Loucy (cell line): ENCODE measurements around the gene TEX261.

Source experiments
- H2AFZ ChIP-seq: fragments of 200-600 bp; sonication (generic); 2 replicates; pipeline ENCODE4 v1.6.0; 2016; ENCODE audit warnings: antibody characterized with exemption, mild to moderate bottlenecking, low read length, moderate library complexity
- H3F3A ChIP-seq: fragments of 200-600 bp; 2 replicates; pipeline ENCODE4 v1.6.0; 2016; ENCODE audit warnings: antibody characterized with exemption, low read depth, mild to moderate bottlenecking
- H3K27me3 ChIP-seq: fragments of 200-600 bp; sonication (generic); 2 replicates; pipeline ENCODE4 v1.6.1; 2014; ENCODE audit warnings: low read length, mild to moderate bottlenecking; ENCODE audit not compliant: insufficient read depth, poor library complexity, severe bottlenecking
- H3K36me3 ChIP-seq: fragments of 200-600 bp; sonication (generic); 2 replicates; pipeline ENCODE4 v1.6.1; 2016; ENCODE audit warnings: low read length; ENCODE audit not compliant: insufficient read depth
- H3K4me1 ChIP-seq: fragments of 200-600 bp; sonication (generic); 2 replicates; pipeline ENCODE4 v1.5.1; 2014; ENCODE audit warnings: low read length, mild to moderate bottlenecking; ENCODE audit not compliant: insufficient read depth, poor library complexity, severe bottlenecking
- H3K4me2 ChIP-seq: fragments of 200-600 bp; sonication (generic); 2 replicates; pipeline ENCODE4 v1.6.0; 2014; ENCODE audit warnings: antibody characterized with exemption, low read length, low read depth, mild to moderate bottlenecking; ENCODE audit not compliant: poor library complexity, severe bottlenecking
- H3K4me3 ChIP-seq: fragments of 200-600 bp; sonication (generic); 2 replicates; pipeline ENCODE4 v1.5.1; 2014; ENCODE audit warnings: low read length, mild to moderate bottlenecking, mixed read lengths; ENCODE audit not compliant: poor library complexity, severe bottlenecking
- H3K79me2 ChIP-seq: fragments of 200-600 bp; sonication (generic); 2 replicates; pipeline ENCODE4 v1.6.1; 2014; ENCODE audit warnings: low read length; ENCODE audit not compliant: insufficient read depth
- H3K9ac ChIP-seq: fragments of 200-600 bp; sonication (generic); 2 replicates; pipeline ENCODE4 v1.6.0; 2014; ENCODE audit warnings: mild to moderate bottlenecking, low read depth, low read length, moderate library complexity; ENCODE audit not compliant: poor library complexity, severe bottlenecking
- H3K9me2 ChIP-seq: fragments of 200-600 bp; sonication (generic); replicated peaks from 2 replicates; pipeline ENCODE4 v1.6.1; 2016; ENCODE audit warnings: low read depth, low read length, mixed read lengths
- H3K9me3 ChIP-seq: fragments of 200-600 bp; sonication (generic); 2 replicates; pipeline ENCODE4 v1.6.1; 2014; ENCODE audit warnings: mild to moderate bottlenecking, antibody characterized with exemption, low read length, low read depth; ENCODE audit not compliant: insufficient read depth
- H4K20me1 ChIP-seq: fragments of 200-600 bp; sonication (generic); 2 replicates; pipeline ENCODE4 v1.6.0; 2014; ENCODE audit warnings: antibody characterized with exemption, low read length, mild to moderate bottlenecking; ENCODE audit not compliant: insufficient read depth, poor library complexity, severe bottlenecking
- EZH2phosphoT487 ChIP-seq: fragments of 200-600 bp; IDR thresholded peaks from 2 replicates; pipeline ENCODE4 v1.6.1; 2018; ENCODE audit warnings: antibody characterized with exemption, mild to moderate bottlenecking, moderate library complexity, borderline replicate concordance
- TF ChIP-seq, protein P1 (sequence below): fragments of 200-600 bp; sonication (generic); conservative IDR thresholded peaks from 2 replicates; pipeline ENCODE4 v1.5.1; 2014; ENCODE audit warnings: mild to moderate bottlenecking, antibody characterized with exemption, low read length

The TEX261 gene

DNA sequence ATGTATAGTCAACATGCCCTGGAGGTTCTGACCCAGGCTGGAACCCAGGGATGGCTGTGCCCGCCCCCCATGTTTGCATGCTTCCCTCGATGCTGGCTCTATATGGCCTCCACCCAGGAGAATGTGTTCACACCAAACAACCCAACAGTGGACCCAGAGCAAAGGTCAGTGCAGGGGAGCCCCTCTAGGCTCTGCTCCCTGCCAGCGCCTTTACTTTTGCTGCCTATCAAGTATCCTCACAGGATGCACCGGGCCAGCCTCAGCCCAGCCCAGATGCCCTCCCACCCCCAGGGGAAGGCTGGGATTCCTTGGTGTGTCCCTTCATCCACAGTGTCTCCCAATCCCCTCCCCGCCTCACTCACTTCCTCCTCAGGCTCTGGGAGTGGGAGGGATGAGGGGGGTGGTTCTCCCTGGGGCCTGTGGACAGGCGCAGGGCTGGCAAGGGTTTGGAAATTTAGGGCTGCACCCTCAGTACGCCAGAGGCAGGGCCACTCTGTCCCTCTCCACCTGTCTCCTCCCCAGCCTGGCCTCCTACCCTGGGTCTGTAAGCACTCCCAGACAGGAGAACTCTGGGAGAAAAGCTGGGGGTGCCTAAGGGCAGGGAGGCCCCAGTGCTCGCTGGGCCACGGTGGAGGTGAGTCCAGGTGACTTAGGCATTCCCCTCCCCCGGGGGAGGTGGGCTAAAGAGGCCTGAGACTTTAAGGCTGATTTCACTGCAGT is 56.6 kb downstream of the TEX261 start:
- Histone ChIP-seq H3K4me3 (no peak overlapping the region), H3K9me3 (no peaks in the 10 kb centered on the region), H2AFZ (no peak overlapping the region), H3K9me2 (no peaks in the 10 kb centered on the region), H3K4me1 (no peaks in the 10 kb centered on the region), H4K20me1 (no peaks in the 10 kb centered on the region), H3K27me3 (no peaks in the 10 kb centered on the region), H3K36me3 (no peaks in the 10 kb centered on the region), H3F3A (no peaks in the 10 kb centered on the region), H3K9ac (no peak overlapping the region), H3K4me2 (no peak overlapping the region), H3K79me2 (no peaks in the 10 kb centered on the region)
- TF ChIP-seq EZH2phosphoT487 = no peak

DNA sequence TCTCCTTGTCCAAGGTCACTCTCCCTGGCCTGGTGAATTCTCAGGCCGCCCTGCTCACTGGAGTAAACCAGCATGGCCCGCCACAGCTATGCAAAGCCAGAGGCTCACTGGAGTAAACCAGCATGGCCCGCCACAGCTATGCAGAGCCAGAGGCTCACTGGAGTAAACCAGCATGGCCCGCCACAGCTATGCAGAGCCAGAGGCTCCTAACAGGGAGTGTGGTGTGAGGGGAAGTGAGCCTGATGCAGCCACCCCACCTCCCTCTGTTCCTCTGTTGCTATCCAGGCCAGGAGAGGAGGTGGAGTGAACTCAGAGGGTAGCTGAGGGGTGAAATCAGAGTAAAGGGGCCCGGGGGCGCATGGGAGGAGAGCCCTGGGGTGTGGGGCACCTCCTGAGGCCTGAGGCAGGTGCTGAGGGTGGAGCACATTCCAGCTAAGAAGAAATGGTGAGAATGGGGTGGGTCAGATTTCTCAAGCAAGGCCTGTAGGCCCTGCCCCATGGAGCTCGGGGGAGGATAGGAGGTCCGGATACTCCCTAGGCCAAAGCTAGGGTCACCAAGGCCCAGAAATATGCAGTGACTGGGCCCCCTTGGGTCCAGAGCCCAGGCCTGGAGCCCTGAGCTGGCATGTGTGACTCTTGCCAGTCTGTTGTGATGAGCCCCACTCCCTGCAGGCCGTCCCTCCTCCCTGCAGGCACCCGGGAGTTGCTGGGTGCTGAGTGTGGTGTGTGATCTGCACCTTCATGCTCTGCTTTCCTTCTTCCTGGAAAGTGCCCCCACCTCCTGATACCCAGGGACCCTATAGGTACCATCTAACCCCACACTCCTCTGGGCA is 57.5 kb downstream of the TEX261 start:
- no peaks in the 10 kb centered on the region for H3K4me1 ChIP-seq
- H4K20me1 ChIP-seq = no peaks in the 10 kb centered on the region
- no peak overlapping the region for H3K4me2 ChIP-seq
- H2AFZ ChIP-seq = no peak overlapping the region
- H3F3A ChIP-seq = no peaks in the 10 kb centered on the region
- H3K9me2 ChIP-seq = no peaks in the 10 kb centered on the region
- H3K9ac ChIP-seq = no peak overlapping the region
- H3K27me3 ChIP-seq = no peaks in the 10 kb centered on the region
- no peaks in the 10 kb centered on the region for H3K79me2 ChIP-seq
- H3K4me3 ChIP-seq = no peak overlapping the region
- no peak for TF ChIP-seq EZH2phosphoT487
- TF ChIP-seq, protein P1, sequence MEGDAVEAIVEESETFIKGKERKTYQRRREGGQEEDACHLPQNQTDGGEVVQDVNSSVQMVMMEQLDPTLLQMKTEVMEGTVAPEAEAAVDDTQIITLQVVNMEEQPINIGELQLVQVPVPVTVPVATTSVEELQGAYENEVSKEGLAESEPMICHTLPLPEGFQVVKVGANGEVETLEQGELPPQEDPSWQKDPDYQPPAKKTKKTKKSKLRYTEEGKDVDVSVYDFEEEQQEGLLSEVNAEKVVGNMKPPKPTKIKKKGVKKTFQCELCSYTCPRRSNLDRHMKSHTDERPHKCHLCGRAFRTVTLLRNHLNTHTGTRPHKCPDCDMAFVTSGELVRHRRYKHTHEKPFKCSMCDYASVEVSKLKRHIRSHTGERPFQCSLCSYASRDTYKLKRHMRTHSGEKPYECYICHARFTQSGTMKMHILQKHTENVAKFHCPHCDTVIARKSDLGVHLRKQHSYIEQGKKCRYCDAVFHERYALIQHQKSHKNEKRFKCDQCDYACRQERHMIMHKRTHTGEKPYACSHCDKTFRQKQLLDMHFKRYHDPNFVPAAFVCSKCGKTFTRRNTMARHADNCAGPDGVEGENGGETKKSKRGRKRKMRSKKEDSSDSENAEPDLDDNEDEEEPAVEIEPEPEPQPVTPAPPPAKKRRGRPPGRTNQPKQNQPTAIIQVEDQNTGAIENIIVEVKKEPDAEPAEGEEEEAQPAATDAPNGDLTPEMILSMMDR = no peak
- H3K9me3 ChIP-seq = no peaks in the 10 kb centered on the region
- no peaks in the 10 kb centered on the region for H3K36me3 ChIP-seq

DNA sequence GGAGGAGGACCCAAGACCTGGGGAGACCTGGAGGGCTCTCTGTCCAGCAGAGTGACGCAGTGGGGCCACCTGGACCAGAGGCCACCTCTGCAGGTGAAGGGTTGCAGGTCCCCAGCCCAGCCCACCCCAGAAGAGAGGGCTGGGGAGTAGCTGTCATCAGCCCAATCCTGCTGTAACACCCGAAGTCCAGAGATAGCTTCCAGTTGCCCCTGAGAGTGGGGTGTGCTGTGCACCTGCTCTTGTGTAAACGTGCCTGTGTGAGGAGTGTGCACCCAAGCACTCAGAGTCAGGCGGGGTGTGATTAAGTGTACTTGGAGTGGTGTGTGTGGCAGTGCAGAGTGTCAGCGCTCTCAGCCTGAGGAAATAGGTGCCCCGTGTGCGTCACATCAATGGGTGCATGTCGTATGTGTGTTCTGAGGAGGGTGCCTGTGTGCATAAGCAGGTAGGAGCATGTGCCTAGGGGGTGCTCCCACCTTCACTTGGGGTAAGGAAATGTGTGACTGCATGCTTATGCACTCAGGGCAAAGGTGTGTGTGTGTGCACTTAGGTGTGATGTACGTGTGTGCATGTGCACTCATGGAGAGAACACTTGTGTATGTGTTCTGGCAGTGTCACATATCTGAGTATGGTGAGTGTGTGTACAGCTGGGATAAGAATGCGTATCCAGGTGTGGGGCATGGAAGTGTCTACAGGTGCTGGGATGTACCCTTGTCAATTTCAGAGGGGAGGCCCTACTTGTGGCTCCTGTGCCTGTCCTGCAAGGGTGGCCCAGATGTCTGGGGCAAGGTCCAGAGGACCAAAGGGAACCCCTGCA is 58.3 kb downstream of the TEX261 start:
- H3K9me3 ChIP-seq = no peaks in the 10 kb centered on the region
- no peaks in the 10 kb centered on the region for H3K79me2 ChIP-seq
- H3F3A ChIP-seq = no peaks in the 10 kb centered on the region
- peaks cover 7% of the 10 kb centered on the region for H3K4me1 ChIP-seq
- no peaks in the 10 kb centered on the region for H3K36me3 ChIP-seq
- TF ChIP-seq, protein P1 = no peak
- no peak for TF ChIP-seq EZH2phosphoT487
- no peaks in the 10 kb centered on the region for H3K9me2 ChIP-seq
- H3K4me2 ChIP-seq = no peak overlapping the region
- no peaks in the 10 kb centered on the region for H4K20me1 ChIP-seq
- H3K27me3 ChIP-seq = no peaks in the 10 kb centered on the region
- no peak overlapping the region for H3K4me3 ChIP-seq
- no peak overlapping the region for H3K9ac ChIP-seq
- no peak overlapping the region for H2AFZ ChIP-seq
